KBM-7 (cell line): ENCODE results near the gene IQCF2.
"Not testable (repeated sequence)": the region's sequence is repeated elsewhere in the genome, so short reads cannot be mapped to it uniquely, and the experiment has no call there.

ENCODE experiments used
- DNase-seq: peaks from one replicate; pipeline ENCODE4 v3.0.0-alpha.2; 2015
- in situ Hi-C: fragments of 300-500 bp; cut with MboI; formaldehyde crosslinking; loops from 2 replicates; pipeline ENCODE4 v1.14.3; 2020; ENCODE audit warnings: low sequenced_read_pairs, low pct_unique_long_range_greater_than_20kb, mixed read lengths

IQCF2 gene

GRCh38 chr3:51874889-51875288, 13.5 kb downstream of the IQCF2 start:
- DNase-seq, result no peak
- in situ Hi-C loops, result no loop called here

- in situ Hi-C loops, result no loop called here
- no peak for DNase-seq
Measured at GRCh38 chr3:51875501-51875900, 14.1 kb downstream of the IQCF2 start, which contains the start of gene IQCF5. IQCF5 (minus strand) TSS chr3:51875601; CDS start chr3:51875531, 70 bp downstream.

- in situ Hi-C loops, result no loop called here
- no peak for DNase-seq
Measured at GRCh38 chr3:51876186-51876585, 14.8 kb downstream of the IQCF2 start.

DNA sequence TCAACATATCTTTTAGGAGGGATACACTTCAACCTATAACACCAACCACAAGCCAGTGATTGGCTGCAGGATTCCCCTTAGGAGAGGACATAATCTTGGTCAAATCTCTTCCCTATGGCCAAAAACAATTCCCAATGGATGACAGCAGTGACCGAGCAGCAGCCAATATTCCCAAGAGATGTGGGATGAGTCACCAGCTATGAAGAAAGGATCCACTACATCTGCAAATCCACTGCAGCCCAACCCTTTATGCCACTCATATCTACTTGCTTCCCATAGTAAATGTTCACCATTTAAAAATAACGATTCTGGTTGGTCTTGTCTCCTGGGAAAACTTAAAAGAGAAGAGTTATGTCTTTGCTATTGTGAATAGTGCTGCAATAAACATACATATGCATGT, 18.5 kb downstream of the IQCF2 start:
- DNase-seq, result no peak
- in situ Hi-C loops, result no loop called here

DNA sequence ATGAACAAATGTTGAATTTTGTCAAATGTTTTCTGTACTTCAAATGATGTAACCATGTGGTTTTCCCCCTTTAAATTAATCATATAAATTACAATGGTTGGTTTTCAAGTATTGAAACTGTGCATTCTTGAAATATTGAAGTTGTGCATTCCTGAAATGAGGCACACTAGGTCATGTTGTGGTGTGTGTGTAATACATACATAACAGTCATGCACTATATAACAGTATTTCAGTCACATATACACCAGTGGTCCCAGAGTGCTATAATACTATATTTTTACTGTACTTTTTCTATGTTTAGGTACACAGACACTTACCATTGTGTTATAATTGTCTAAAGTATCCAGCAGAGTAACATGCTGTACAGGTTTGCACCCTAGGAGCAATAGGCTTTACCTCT, 25.0 kb downstream of the IQCF2 start:
- in situ Hi-C loops, result no loop called here
- no peak for DNase-seq

GRCh38 chr3:51887620-51888019, 26.2 kb downstream of the IQCF2 start:
- in situ Hi-C loops, result no loop called here

GRCh38 chr3:51888463-51889105, 27.2 kb downstream of the IQCF2 start:
- in situ Hi-C loops, result no loop called here
- DNase-seq, result no peak

More at GRCh38 chr3:51887620-51888019, 26.2 kb downstream of the IQCF2 start:
- DNase-seq, result no peak

DNA sequence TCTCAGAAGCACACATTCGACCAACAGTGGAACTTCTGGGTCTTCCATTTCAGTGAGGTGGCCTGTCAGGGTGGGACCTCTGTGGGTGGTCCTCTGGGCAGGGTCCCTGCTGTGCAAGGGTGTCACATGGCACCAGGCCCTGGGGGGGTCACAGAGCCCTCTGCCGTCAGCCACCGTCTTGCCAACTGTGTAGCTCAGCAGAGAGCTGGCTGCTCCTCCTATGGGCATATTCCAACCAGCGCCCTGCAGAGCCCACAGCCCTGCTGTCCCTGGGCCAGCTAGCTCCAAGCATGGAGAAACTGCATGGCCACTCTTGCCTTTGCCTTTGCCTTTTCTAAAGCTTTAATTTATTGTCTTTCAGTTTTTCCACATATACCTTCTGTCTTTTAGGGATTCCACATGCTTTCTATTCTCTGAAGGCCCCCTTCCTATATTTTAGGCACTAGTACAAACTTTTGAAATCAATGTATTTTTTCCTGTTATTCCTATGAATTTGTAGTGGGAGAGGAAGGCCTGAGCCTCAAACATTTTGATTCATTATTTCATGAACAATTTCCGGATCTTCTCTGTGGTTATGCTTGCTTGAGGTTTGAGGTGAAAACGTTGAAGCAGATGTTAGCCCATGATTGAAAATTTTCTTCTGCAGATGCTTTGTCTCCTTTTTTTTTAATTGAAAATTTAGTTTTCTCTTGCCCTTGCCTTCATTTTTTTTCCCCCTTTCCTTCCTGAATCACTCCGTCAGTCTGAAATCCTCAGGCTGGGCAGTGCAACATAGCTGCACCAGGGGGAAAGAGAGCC, 30.0 kb downstream of the IQCF2 start:
- in situ Hi-C loops, result no loop called here
- peak; percentile 23 for DNase-seq

- in situ Hi-C loops, result no loop called here
- no peak for DNase-seq
Measured at GRCh38 chr3:51894391-51894790, 33.0 kb downstream of the IQCF2 start.

- in situ Hi-C loops, result no loop called here
- DNase-seq, result no peak
Measured at GRCh38 chr3:51894939-51895338, 33.5 kb downstream of the IQCF2 start.

GRCh38 chr3:51896607-51897305, 35.3 kb downstream of the IQCF2 start:
- DNase-seq, result no peak
- in situ Hi-C loops, result no loop called here

- DNase-seq, result no peak
- in situ Hi-C loops, result no loop called here
Measured at GRCh38 chr3:51897391-51897790, 36.0 kb downstream of the IQCF2 start.

GRCh38 chr3:51900043-51900442, 38.6 kb downstream of the IQCF2 start:
- not testable (repeated sequence) for DNase-seq

DNA sequence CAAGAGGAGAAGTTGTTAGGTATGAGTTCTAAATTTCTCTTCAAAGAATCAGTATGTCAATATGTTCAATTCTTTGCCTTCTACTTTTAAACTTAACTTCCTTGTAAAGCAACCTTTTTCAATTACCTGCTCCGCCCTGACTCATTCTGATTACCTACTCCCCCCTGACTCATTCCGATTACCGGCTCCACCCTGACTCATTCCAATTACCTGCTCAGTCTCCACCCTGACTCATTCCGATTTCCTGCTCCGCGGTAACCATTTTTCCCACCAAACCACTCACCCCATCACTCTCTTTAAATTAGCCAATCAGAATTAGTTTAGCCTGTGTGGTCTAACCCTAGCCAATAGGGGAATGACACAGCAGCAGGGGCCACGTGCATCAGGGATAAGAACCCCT, 40.9 kb downstream of the IQCF2 start:
- in situ Hi-C loops, DNase-seq: not testable (repeated sequence)

More at GRCh38 chr3:51900043-51900442, 38.6 kb downstream of the IQCF2 start:
- in situ Hi-C loops, result not testable (repeated sequence)

- DNase-seq, result no peak
- in situ Hi-C loops, result no loop called here
Measured at GRCh38 chr3:51904034-51904823, 42.8 kb downstream of the IQCF2 start.

- DNase-seq, result no peak
- in situ Hi-C loops, result no loop called here
Measured at GRCh38 chr3:51908026-51908425, 46.6 kb downstream of the IQCF2 start.
